ENCODE results near the gene SIK2.

GRCh38 chr11:111582881-111583280 lies 19.4 kb upstream of the SIK2 start:
- TF ChIP-seq POLR2A (IDR thresholded peaks at IDR 0.05) (no peak), POLR2AphosphoS5 (IDR thresholded peaks at IDR 0.05) (no peak), EP300 (IDR thresholded peaks at IDR 0.05) (no peak)
- TF ChIP-seq, protein P1, sequence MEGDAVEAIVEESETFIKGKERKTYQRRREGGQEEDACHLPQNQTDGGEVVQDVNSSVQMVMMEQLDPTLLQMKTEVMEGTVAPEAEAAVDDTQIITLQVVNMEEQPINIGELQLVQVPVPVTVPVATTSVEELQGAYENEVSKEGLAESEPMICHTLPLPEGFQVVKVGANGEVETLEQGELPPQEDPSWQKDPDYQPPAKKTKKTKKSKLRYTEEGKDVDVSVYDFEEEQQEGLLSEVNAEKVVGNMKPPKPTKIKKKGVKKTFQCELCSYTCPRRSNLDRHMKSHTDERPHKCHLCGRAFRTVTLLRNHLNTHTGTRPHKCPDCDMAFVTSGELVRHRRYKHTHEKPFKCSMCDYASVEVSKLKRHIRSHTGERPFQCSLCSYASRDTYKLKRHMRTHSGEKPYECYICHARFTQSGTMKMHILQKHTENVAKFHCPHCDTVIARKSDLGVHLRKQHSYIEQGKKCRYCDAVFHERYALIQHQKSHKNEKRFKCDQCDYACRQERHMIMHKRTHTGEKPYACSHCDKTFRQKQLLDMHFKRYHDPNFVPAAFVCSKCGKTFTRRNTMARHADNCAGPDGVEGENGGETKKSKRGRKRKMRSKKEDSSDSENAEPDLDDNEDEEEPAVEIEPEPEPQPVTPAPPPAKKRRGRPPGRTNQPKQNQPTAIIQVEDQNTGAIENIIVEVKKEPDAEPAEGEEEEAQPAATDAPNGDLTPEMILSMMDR (IDR thresholded peaks at IDR 0.05) = no peak
